H9 (cell line): ENCODE measurements around the gene GRIK1. TPM values are rescaled to one million over a fixed set of nuclear protein-coding genes. Genes with fewer than 3 reads are reported as not detected.

ENCODE experiments used
- DNase-seq: peaks from one replicate; pipeline ENCODE4 v3.0.0-alpha.2; 2017
- H2AFZ ChIP-seq: one replicate; pipeline ENCODE4 v1.6.1; 2013; ENCODE audit warnings: mild to moderate bottlenecking, low read length, control low read depth, moderate library complexity
- H2AK5ac ChIP-seq: 2 replicates; pipeline ENCODE4 v1.6.1; 2013; ENCODE audit warnings: low read length, control low read depth, mixed read lengths; ENCODE audit not compliant: insufficient read length
- H2BK120ac ChIP-seq: one replicate; pipeline ENCODE4 v1.6.1; 2013; ENCODE audit warnings: low read depth, mild to moderate bottlenecking, low read length, control low read depth, inconsistent platforms; ENCODE audit not compliant: poor library complexity, severe bottlenecking
- H2BK12ac ChIP-seq: 2 replicates; pipeline ENCODE4 v1.6.1; 2013; ENCODE audit warnings: low read length, control low read depth, mixed read lengths, low read depth; ENCODE audit not compliant: insufficient read length
- H2BK15ac ChIP-seq: 2 replicates; pipeline ENCODE4 v1.6.1; 2013; ENCODE audit warnings: low read depth, low read length, control low read depth
- H2BK20ac ChIP-seq: one replicate; pipeline ENCODE4 v1.6.1; 2013; ENCODE audit warnings: low read depth, mild to moderate bottlenecking, low read length, control low read depth, inconsistent platforms; ENCODE audit not compliant: poor library complexity, severe bottlenecking
- H2BK5ac ChIP-seq: 2 replicates; pipeline ENCODE4 v1.6.1; 2013; ENCODE audit warnings: low read length, control low read depth, mixed read lengths; ENCODE audit not compliant: insufficient read length
- H3K14ac ChIP-seq: 2 replicates; pipeline ENCODE4 v1.6.1; 2013; ENCODE audit warnings: low read length, control low read depth; ENCODE audit not compliant: insufficient read depth
- H3K18ac ChIP-seq: 2 replicates; pipeline ENCODE4 v1.6.1; 2013; ENCODE audit warnings: low read depth, mild to moderate bottlenecking, mixed read lengths, low read length, control low read depth; ENCODE audit not compliant: insufficient read length
- H3K23ac ChIP-seq: 2 replicates; pipeline ENCODE4 v1.6.1; 2013; ENCODE audit warnings: low read length, control low read depth, mixed read lengths, low read depth; ENCODE audit not compliant: insufficient read length
- H3K23me2 ChIP-seq: 2 replicates; pipeline ENCODE4 v1.6.1; 2013; ENCODE audit warnings: low read depth, mild to moderate bottlenecking, mixed read lengths, low read length, control low read depth; ENCODE audit not compliant: insufficient read length, poor library complexity, severe bottlenecking
- H3K27ac ChIP-seq: 2 replicates; pipeline ENCODE4 v1.5.1; 2013; ENCODE audit warnings: low read length, control low read depth, mixed read lengths, low read depth; ENCODE audit not compliant: insufficient read length
- H3K27me3 ChIP-seq: 2 replicates; pipeline ENCODE4 v1.6.1; 2013; ENCODE audit warnings: low read length, control low read depth, inconsistent platforms; ENCODE audit not compliant: insufficient read depth
- H3K4ac ChIP-seq: 2 replicates; pipeline ENCODE4 v1.6.1; 2013; ENCODE audit warnings: low read depth, mild to moderate bottlenecking, control low read depth, inconsistent platforms, low read length, moderate library complexity
- H3K4me1 ChIP-seq: 2 replicates; pipeline ENCODE4 v1.6.1; 2013; ENCODE audit warnings: low read length, control low read depth, inconsistent platforms; ENCODE audit not compliant: insufficient read depth
- H3K4me2 ChIP-seq: 2 replicates; pipeline ENCODE4 v1.6.1; 2013; ENCODE audit warnings: low read length, control low read depth, mixed read lengths; ENCODE audit not compliant: insufficient read length, insufficient read depth
- H3K56ac ChIP-seq: 2 replicates; pipeline ENCODE4 v1.6.1; 2013; ENCODE audit warnings: low read depth, mild to moderate bottlenecking, mixed read lengths, low read length, control low read depth; ENCODE audit not compliant: insufficient read length
- H3K79me1 ChIP-seq: 2 replicates; pipeline ENCODE4 v1.6.1; 2013; ENCODE audit warnings: low read depth, mild to moderate bottlenecking, moderate library complexity, low read length, control low read depth, inconsistent platforms; ENCODE audit not compliant: insufficient read depth, poor library complexity, severe bottlenecking
- H3K79me2 ChIP-seq: 2 replicates; pipeline ENCODE4 v1.6.1; 2013; ENCODE audit warnings: low read length, control low read depth, inconsistent platforms; ENCODE audit not compliant: insufficient read depth
- H3K9ac ChIP-seq: 2 replicates; pipeline ENCODE4 v1.6.1; 2013; ENCODE audit warnings: low read length, control low read depth, mixed read lengths; ENCODE audit not compliant: insufficient read length; ENCODE audit errors: extremely low read depth
- H3K9me3 ChIP-seq: one replicate; pipeline ENCODE4 v1.6.1; 2013; ENCODE audit warnings: low read depth, low read length, inconsistent platforms; ENCODE audit not compliant: control insufficient read depth
- H3T11ph ChIP-seq: one replicate; pipeline ENCODE4 v1.6.1; 2013; ENCODE audit warnings: mild to moderate bottlenecking, low read length, control low read depth, inconsistent platforms
- H4K20me1 ChIP-seq: one replicate; pipeline ENCODE4 v1.6.1; 2013; ENCODE audit not compliant: control insufficient read depth, insufficient read length, insufficient read depth
- H4K5ac ChIP-seq: 2 replicates; pipeline ENCODE4 v1.6.1; 2013; ENCODE audit warnings: low read depth, mild to moderate bottlenecking, mixed read lengths, low read length, control low read depth; ENCODE audit not compliant: insufficient read length
- H4K8ac ChIP-seq: replicated peaks from 2 replicates; pipeline ENCODE4 v1.6.1; 2013; ENCODE audit warnings: low read length, control low read depth, mixed read lengths, low read depth; ENCODE audit not compliant: insufficient read length
- H4K91ac ChIP-seq: 2 replicates; pipeline ENCODE4 v1.6.1; 2013; ENCODE audit warnings: low read depth, mild to moderate bottlenecking, moderate library complexity, mixed read lengths, low read length, control low read depth; ENCODE audit not compliant: insufficient read length
- H3K27ac Mint-ChIP-seq, 3 experiments: 2 replicates in 2 of 3; 3 replicates in 1 of 3; pipeline ENCODE4 v1.8.0; 2020 to 2021; ENCODE audit warnings: mixed read lengths in 3 of 3, mild to moderate bottlenecking in 1 of 3, moderate library complexity in 1 of 3
- H3K27me3 Mint-ChIP-seq: 2 replicates; pipeline ENCODE4 v1.8.0; 2021; ENCODE audit warnings: low read depth, mild to moderate bottlenecking, moderate library complexity, mixed read lengths
- H3K36me3 Mint-ChIP-seq, 3 experiments: 2 replicates in 2 of 3; 3 replicates in 1 of 3; pipeline ENCODE4 v1.8.0; 2020 to 2021; ENCODE audit warnings: low read depth in 3 of 3, mixed read lengths in 3 of 3; ENCODE audit not compliant: insufficient read depth in 1 of 3
- H3K4me1 Mint-ChIP-seq, 2 experiments: 2 replicates each; pipeline ENCODE4 v1.8.0; 2020; ENCODE audit warnings: mixed read lengths in 2 of 2
- H3K4me3 Mint-ChIP-seq, 2 experiments: 2 replicates in 1 of 2; 3 replicates in 1 of 2; pipeline ENCODE4 v1.8.0; 2020 to 2021; ENCODE audit warnings: mild to moderate bottlenecking in 2 of 2, mixed read lengths in 2 of 2, moderate library complexity in 1 of 2
- H3K9me3 Mint-ChIP-seq, 2 experiments: 2 replicates in 1 of 2; 3 replicates in 1 of 2; pipeline ENCODE4 v1.8.0; 2020; ENCODE audit warnings: mild to moderate bottlenecking in 2 of 2, mixed read lengths in 2 of 2, moderate library complexity in 1 of 2
- WGBS: extraction: QIAGEN DNeasy Blood & Tissue Kit; methylation state at CpG from one replicate; pipeline ENCODE4 v1.1.7; 2013; ENCODE audit warnings: missing lambda C conversion rate, low lambda C conversion rate, mixed read lengths; ENCODE audit not compliant: insufficient read length; ENCODE audit errors: extremely low coverage; 5-methylcytosine and 5-hydroxymethylcytosine counted together
- total RNA-seq: library from RNA; stranded (reverse); gene quantifications from 2 replicates; pipeline ENCODE4 v1.2.1, GENCODE V29; 2021
- TF ChIP-seq, protein P1 (sequence below): fragments of 200-600 bp; sonication (generic); conservative IDR thresholded peaks from 3 replicates; pipeline ENCODE4 v1.8.0; 2021; ENCODE audit warnings: antibody characterized with exemption, mild to moderate bottlenecking

GRIK1 gene
- total RNA-seq, 1 experiment from 2014 or later: not detected

DNA sequence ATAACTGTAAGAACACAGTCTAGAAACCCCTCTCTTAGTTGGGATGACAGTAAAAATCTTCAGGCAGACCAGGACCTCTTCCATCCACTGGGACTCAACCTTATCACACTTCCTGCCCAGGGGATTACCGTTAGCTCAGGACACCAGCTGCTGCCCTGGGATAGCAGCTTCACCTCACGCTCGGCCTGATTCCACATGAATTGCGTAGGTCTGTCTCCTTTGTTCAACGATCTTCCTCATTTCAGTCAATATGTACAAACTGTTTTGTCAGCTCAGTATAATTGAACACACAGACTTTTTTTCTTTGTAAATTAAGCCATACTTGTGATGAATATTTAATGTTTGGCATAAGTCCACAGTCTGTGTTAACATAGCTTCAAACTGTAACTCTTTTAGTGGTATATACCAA, 290.4 kb downstream of the GRIK1 start:
- H3K23me2 ChIP-seq: no peaks in the 10 kb centered on the region

More for the DNA sequence above, 290.4 kb downstream of the GRIK1 start:
- Histone ChIP-seq H4K5ac (no peak overlapping the region), H2BK120ac (no peak overlapping the region), H3K56ac (no peak overlapping the region), H4K91ac (no peak overlapping the region), H3K23ac (no peak overlapping the region), H3K4ac (no peak overlapping the region), H2AK5ac (no peak overlapping the region), H3K27ac (no peak overlapping the region), H2BK15ac (no peak overlapping the region), H2BK5ac (no peak overlapping the region), H3K4me2 (no peak overlapping the region), H3K79me2 (no peaks in the 10 kb centered on the region), H3T11ph (no peak overlapping the region), H2BK20ac (no peak overlapping the region), H2AFZ (no peak overlapping the region), H4K8ac (no peak overlapping the region), H3K9ac (no peak overlapping the region), H3K9me3 (no peaks in the 10 kb centered on the region), H3K79me1 (no peaks in the 10 kb centered on the region), H3K14ac (no peak overlapping the region), H3K4me1 (no peaks in the 10 kb centered on the region), H4K20me1 (no peaks in the 10 kb centered on the region), H2BK12ac (no peak overlapping the region), H3K18ac (no peak overlapping the region), H3K27me3 (no peaks in the 10 kb centered on the region)
- no peaks in the 10 kb centered on the region for H3K36me3 Mint-ChIP-seq
- DNase-seq: no peak
- H3K9me3 Mint-ChIP-seq: no peaks in the 10 kb centered on the region
- no CpG with 5 or more reads among the region's 5 CpGs for WGBS
- no peaks in the 10 kb centered on the region for H3K27me3 Mint-ChIP-seq
- no peak overlapping the region for H3K27ac Mint-ChIP-seq
- TF ChIP-seq, protein P1, sequence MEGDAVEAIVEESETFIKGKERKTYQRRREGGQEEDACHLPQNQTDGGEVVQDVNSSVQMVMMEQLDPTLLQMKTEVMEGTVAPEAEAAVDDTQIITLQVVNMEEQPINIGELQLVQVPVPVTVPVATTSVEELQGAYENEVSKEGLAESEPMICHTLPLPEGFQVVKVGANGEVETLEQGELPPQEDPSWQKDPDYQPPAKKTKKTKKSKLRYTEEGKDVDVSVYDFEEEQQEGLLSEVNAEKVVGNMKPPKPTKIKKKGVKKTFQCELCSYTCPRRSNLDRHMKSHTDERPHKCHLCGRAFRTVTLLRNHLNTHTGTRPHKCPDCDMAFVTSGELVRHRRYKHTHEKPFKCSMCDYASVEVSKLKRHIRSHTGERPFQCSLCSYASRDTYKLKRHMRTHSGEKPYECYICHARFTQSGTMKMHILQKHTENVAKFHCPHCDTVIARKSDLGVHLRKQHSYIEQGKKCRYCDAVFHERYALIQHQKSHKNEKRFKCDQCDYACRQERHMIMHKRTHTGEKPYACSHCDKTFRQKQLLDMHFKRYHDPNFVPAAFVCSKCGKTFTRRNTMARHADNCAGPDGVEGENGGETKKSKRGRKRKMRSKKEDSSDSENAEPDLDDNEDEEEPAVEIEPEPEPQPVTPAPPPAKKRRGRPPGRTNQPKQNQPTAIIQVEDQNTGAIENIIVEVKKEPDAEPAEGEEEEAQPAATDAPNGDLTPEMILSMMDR: no peak
- H3K4me1 Mint-ChIP-seq: peaks cover 0 to under 1% of the 10 kb centered on the region in 2 experiments; a peak in 2 of 4 replicates
- H3K4me3 Mint-ChIP-seq: no peak overlapping the region
